ENCODE measurements around the gene KNSTRN. TPM values are rescaled to one million over a fixed set of nuclear protein-coding genes. Genes with fewer than 3 reads are reported as not detected.
A peak's percentile ranks its signal among the peaks of the same experiment; 100 is the strongest.

KNSTRN gene
- total and polyA plus RNA-seq, 2 of the 8 experiments (the other 6 are each of a cell fraction or from before 2014, with no cell fraction given), result 25.1 to 79.4 TPM

GRCh38 chr15:40436116-40436891 is 53.8 kb downstream of the KNSTRN start (continued):
- TF ChIP-seq CTBP2 (IDR thresholded peaks at IDR 0.05; ENCODE audit: borderline replicate concordance, insufficient read depth, insufficient read length, low read length) (peak; percentile 91), CEBPB (IDR thresholded peaks at IDR 0.05; ENCODE audit: low read depth, low read length) (no peak), TAF7 (optimal IDR thresholded peaks at IDR 0.05; ENCODE audit: borderline replicate concordance, low read depth, low read length) (no peak), SP4 (IDR thresholded peaks at IDR 0.05; ENCODE audit: low read length) (no peak)

Measured in H1 (cell line).